Measurements from ENCODE around the gene SMIM13.

The SMIM13 gene

DNA sequence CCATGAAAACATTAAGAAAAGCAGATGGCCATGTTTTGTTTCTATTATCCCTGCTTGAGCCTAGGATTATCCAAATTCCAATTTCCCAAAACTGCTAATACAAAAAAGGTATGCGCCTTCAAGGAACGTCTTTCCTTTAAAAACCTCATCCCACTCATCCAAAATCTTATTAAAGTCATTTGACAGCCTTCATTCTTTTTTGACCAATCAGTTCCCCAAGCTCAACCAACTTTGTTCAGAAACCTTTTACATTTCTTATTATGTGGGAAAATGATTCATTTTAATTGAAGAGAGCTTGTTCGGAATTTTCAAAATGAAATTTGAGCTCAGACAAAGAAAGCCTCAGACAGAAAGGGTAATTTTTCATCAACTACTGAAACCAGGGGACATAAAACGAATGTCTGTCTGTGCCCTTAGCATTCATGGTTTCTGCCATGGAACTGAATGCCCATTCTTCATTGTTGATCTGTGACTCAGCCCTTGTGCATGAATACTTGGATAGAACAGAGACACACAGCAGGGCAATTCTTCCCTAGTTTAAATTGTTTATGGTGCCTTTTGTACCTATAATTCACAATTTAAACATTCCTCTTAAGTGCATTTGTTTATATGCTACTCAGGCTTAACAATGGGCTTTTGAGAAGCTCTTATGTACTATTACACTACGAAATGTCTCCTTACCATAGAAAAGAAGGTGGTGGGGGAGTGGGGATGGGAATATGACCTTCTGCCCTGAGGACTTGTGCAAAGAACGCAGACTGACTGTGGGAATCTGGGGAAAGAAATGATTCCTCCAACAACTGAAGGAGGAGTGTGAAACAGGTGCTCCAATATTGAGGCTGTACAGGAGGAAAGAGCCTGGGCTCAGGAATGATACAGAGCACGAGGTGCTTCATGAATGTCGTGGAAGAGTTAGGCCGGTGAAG lies 67.7 kb downstream of the SMIM13 start:
- peak; percentile 21 for DNase-seq

DNA sequence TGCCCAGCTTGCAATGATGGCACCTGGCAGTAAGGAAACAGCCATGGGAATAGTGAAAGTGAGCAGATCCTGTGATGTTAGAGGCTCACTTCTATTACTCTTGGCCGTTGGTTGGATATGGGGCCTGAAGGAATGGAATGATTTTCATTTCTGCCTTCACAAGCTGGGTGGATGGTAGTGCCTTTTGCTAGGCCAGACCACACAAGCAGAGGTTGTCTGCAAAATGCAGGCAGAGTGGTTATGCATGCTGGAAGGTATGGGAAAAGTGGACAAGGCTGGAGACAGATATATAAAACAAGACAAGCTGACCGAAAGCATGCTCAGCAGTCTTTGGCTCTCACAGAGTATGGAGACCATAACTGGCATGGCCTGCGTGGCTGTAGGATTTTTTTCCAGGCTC lies 68.6 kb downstream of the SMIM13 start:
- DNase-seq = no peak

DNA sequence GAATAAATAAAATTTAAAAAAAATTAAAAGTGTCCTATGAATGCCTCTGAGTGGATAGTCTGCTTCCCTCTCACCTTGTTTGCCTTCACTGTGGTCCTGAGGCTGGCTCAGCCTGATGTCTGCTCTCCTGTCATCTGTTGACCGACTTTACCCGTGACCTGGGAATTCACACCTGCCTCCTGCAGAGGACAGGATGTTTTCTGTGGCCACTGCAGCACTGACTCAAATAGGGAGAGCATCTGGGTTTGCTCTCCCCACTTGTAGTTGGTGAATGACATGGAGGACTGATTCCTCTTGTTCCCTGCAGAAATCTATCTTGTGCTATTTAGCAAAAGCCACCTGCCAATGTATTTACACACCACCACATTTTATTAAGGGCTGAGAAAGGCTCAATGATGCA lies 70.3 kb downstream of the SMIM13 start:
- DNase-seq = no peak

DNA sequence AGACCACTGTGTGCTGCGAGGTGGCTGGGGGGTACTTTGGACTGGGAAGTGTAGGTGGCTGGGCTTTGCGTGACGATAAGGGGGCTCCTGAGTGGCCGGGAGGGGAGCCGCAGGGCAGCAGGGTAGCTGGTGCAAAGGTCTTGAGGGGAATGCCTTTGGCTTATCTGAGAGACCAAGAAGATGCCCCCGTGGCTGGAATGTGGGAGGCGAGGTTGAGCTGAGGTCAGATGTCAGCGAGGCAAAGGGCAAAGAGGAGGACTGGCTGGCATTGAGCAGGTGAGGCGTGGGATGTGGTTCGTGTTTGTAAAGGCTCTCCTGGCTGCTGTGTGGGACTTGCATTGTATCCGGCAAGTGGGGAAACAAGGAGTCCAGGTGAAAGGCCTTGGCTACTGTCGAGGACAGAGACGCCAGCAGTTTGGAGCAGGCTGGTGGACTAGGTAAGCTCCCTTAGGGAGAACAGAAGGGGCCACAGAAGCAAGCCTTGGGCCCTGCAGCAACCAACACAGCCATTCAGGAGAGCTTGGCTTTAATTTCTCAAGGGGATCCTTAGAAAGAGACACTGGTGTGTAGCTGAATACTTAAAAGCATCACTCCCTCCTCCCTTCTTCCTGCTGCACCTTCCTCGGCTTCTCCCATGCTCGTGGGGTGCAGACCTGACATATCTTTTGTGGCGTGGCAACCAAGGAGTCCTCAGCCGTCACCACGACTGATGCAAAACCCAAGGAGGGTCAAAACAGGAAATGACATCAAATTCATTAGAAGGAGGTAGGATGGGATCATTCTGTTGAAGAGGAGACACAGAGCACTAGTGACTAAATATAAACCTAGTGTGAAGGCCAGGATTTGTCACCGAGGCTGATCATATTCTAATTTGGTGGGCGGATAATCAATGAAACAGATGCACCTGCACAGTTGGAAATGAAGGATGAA lies 71.3 kb downstream of the SMIM13 start:
- no peak for DNase-seq

DNA sequence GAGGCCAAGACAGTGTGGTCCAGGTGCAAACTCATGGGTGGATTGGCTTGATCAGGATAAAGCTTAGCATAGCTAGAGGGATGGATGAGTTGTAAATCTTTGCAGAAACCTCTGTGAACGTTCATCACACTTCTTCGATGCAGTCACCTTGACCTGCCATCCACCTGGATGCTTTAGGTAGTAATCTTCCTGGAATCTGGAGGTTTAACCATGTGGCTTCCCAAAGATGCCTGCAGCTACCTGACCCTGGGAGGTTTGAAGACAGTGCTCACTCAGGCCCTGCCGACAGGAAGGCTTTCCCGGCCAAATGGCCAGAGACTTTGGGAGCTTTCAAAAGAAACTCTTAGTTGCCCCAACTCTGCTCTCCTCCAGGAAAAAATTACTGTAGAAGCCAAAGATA lies 73.3 kb downstream of the SMIM13 start:
- no peak for DNase-seq

DNA sequence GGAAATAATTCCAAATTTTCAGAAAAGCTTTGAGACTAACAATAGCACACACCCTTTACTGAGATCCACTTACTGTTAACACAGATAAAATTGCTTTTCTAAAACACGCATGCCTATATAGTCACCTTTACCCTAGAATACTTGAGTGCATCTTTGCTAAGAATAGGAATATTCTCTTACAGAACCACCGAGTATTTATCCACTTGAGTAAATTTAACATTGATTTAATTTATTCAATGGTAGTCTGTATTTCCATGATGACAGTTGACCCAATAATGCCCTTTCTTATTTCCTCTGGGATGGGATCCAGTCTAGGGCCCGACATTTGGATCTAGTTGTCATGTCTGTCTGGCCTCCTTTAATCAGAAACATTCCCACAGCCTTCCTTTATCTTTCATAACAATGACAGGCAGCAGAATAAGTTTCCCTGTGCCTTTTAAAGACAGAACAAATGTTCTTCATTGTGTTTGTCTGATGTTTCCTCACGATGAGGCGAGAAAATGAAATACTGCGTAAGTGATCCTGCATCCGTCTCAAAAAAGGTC lies 74.5 kb downstream of the SMIM13 start:
- no peak for DNase-seq

DNA sequence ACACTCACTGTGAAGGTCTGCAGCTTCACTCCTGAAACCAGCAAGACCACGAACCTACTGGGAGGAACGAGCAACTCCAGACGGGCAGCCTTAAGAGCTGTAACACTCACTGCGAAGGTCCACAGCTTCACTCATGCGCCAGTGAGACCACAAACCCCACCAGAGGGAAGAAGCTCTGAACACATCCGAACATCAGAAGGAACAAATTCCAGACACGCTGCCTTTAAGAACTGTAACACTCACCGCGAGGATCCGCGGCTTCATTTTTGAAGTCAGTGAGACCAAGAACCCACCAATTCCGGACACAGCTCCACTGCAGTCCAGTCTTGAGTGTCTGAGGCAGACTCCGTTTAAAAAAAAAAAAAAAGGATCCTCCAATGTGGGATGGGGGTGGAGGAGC lies 78.3 kb downstream of the SMIM13 start:
- no peak for DNase-seq

DNA sequence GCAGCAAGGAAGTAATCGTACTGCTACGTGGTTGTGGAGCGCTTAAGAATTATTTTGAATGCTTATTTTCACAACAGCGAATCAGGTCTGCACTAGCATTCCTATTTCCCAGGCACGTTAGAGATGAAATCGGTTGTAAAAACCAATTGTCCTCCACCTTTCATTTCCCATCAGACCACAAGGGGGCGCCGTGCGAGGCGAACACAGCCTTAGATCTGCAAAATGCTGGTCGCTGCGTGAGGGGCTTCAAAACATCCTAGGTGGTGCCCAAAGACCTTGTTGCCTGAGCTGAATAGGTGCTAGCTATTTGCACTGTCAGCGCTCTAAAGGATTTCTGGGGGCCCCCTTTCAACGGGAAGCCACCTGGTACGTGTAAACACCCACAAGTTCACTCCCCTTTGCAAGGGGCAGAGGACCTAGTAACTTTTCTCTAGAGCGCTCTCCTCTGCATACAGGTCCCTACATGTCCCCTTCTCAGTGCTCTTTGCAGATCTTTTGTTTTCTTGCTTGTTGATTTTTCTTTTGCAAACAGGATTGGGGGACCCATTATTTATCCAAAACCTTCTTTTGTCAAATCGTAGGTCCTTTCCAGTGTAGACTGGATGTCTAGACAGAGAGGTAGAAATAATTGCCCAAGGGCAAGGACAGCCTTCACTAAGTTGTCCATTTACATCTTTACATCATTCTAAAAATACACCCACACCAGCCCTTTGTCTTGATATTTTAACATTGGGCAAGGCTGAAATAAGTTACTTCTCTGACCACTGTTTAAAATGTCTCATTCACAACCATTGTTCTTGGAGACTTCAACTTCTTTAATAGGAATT lies 79.1 kb downstream of the SMIM13 start:
- DNase-seq = no peak

DNA sequence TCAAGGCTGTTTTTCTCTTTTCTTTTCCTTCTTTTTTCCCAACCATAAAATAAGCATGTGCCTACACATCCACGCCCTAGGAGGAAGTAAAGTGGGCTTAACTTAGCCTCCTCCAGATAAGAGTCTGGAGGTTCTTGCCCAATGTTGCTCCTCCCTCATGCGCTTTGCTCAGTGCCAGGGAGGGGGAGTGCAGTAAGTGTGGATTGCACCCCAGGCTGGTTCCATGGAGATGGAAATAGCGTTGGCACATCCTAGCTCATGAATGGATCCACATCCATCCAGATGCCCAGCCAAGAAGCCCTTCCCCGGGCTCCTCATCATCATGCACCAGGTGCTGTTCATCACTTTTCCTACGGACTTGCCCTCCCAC lies 80.6 kb downstream of the SMIM13 start:
- DNase-seq = no peak

DNA sequence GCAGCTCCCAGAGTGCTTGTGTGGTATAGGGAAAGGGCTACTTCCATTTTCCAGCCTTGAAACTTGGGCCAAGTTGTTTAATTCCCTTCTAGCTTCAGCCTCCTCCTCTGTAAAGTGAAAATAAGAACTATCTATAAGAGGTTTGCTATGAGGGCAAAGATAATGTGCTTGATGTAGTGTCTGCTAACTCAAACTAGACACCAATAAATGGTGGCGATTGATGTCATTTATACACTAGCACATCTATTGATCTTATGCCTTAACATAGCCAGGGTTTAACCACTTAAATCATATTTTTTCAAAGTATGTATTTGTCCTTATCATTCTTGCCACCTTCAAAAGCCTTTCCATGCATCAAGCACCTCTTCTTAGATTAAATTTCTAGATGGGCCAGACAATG lies 83.6 kb downstream of the SMIM13 start:
- no peak for DNase-seq

DNA sequence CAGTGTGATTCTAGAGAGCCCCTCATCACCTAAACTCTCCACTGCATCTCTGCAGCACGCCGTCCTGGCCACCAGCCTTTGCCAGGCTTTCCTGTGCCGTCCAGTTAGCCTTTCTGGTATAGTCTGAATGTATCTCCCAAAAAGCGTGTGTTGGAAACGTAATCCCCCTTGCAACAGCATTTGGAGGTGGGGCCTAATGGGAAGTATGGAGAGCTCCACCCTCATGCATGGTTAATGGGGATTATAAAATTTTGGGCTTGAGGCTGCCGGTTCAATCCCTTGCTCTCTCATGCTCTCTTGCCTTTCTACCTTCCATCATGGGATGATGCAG lies 85.4 kb downstream of the SMIM13 start:
- no peak for DNase-seq

DNA sequence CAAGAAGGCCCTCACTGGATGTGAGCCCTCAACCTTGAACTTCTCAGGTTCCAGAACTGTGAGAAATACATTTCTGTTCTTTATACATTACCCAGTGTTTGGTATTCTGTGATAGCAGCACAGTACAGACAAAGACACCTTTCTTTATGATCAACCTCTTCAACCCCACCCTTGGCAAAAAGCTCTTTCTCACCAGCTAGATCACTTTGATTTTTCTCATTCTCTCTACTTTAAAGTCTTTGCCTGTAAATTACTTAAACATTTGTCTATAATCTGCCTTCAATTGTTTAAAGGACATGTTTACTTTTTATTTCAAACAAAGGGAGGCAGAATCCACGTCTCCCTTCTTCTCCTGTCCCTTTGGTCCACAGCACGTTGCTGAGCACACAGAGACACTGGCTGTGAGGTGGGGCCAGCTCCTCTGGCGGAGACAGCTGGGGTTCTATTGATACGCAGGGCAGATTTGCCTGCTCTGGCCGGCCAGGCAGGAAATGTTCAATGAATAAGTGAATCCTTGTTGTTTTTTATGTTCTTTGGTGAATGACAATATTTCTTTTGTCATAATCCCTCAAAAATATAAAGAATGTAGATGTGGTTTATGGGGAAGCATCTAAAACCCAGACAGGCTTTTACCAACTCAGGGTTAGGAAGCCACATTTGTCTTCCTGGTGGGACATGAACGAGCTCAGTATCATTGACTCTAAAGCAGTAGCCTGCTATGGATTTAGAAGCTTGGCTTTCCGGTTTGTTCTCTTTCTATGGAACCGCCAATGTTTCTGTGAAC lies 86.0 kb downstream of the SMIM13 start:
- DNase-seq = no peak

DNA sequence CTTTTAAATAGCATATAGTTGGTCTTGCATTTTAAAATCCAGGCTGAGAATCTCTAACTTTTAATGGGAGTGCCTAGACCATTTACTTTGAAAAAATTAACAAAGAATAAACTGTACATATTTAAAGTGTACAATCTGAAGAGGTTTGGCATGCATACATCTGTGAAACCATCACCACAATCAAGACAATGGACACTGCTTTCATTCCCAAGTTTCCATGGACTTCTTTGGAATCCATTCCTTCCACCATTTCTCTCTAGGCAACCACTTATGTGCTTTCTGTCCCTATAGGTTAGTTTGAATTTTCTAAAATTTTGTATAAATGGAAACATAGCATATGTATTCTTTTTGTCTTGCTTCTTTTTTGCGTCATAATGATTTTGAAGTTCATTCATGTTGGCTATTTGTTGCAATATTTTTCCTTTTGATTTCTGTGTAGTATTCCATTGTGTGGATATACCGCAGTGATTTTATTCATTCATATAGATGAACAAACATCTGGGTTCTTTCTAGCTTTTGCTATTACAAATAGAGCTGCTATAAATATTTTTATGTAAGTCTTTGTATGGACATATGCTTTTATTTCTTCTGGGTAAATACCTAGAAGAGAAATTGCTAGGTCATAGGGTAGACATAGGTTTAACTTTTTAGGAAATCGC lies 88.0 kb downstream of the SMIM13 start:
- no peak for DNase-seq

DNA sequence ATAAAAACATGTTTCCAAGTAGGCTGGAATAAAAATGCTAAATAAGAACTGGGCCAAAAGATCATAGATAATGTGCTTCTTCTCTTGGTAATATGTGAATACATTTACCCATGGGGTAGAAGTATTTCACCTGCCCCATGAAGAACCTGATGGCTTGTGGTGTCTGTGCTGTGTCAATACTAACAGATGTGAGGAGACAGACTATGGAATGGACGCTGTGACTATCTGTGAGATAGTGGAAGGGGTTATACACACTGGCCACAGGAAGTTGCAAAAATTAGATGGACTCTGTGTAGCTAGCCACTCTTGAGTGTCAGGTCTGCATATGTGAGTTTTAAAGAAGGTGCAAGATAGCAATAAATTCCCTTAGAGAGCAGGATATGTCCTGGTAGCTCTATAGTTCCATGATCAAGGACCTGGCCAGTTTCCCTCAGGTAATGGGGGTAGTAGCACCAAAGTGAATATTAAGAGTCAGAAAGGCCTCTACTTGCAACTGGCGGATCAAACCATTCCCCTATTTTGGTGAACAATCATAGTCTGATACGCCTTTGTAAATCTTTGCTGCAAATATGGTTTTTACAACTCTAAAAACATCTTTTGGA lies 90.2 kb downstream of the SMIM13 start:
- no peak for DNase-seq

DNA sequence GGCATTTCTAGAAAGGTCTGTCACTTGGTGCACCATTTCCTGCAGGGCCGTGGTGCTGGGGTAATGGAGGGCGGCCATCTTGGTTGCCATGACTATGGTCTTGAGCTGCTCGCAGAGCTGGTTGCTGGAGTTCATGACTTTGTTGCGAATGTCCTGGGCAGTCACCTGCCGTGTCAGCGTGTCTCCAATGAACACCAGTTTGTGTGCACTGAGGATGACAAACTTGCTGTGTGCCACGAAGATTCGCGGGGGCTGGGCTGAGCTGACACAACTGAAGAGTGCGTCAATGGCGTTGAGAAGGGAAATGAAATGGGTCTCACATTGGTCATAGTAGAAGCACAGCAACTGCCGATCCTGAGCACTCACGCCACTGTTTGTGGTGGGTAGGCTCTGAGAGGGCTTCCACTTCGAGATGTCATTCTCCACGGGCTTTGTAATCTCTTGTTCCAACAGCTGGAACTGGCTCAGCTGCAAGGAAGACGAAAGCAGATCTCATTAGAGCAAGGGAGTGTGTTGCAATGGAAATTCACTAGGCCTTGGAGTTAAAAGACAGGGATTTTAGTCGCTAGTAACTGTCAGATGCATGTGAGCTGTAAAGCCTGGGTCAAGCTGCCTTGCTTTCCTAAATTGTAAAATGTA lies 91.7 kb downstream of the SMIM13 start:
- no peak for DNase-seq

DNA sequence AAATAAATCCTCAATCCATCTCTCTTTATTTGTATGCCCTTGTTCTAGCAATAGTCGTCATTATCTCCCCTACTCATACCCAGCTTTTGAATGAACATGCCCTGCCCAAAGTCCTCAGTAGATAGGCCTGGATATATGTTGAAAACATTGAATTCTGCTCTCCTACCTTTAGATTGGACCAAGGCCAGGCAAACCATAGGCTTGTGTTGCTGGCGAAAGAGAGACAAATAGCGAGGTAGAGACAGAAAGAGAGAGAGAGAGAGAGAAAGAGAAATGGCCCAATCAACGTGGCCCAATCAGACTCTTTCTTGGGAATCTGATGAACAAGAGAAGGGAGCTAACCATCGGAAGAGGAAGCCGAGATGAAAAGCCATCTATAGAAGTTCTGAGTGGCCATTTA lies 93.7 kb downstream of the SMIM13 start:
- DNase-seq = no peak

Measured in NCI-H226 (cell line).